ENCODE data around the gene GDF7. TPM values are rescaled to one million over a fixed set of nuclear protein-coding genes. Genes with fewer than 3 reads are reported as not detected.
A peak's percentile ranks its signal among the peaks of the same experiment; 100 is the strongest.

Gene GDF7
- total and polyA plus RNA-seq, 2 experiments from 2014 or later: 0.24 to 0.37 TPM

GRCh38 chr2:20669562-20670314 lies 2.8 kb downstream of the GDF7 start:
- no peaks in the 10 kb centered on the region for H3K36me3 ChIP-seq (replicated peaks; ENCODE audit: insufficient read depth, low read depth)

GRCh38 chr2:20670315-20671035 lies 3.5 kb downstream of the GDF7 start:
- no peaks in the 10 kb centered on the region for H3K79me2 ChIP-seq
- H3K4me1 ChIP-seq (ENCODE audit: insufficient read depth): peaks cover 23% of the 10 kb centered on the region
- peak overlapping the region; percentile 49 for H2AFZ ChIP-seq
- DNase-seq (ENCODE audit: low spot score): no peak
- H3K36me3 ChIP-seq (replicated peaks; ENCODE audit: insufficient read depth, low read depth): no peaks in the 10 kb centered on the region
- H3K9me2 ChIP-seq (replicated peaks; ENCODE audit: insufficient read depth): no peaks in the 10 kb centered on the region
- no peak overlapping the region for H3K4me3 ChIP-seq
- H3K27ac ChIP-seq: no peak overlapping the region
- no peaks in the 10 kb centered on the region for H4K20me1 ChIP-seq (ENCODE audit: insufficient read depth, poor library complexity, severe bottlenecking)
- peaks cover 84% of the 10 kb centered on the region for H3K27me3 ChIP-seq
- TF ChIP-seq EZH2 (IDR thresholded peaks at IDR 0.05; ENCODE audit: borderline replicate concordance): peak; percentile 93
- peak; percentile 22 for TF ChIP-seq EZH2phosphoT487 (IDR thresholded peaks at IDR 0.05; ENCODE audit: low read depth, severe bottlenecking, unreplicated experiment)
- TF ChIP-seq, protein P1, sequence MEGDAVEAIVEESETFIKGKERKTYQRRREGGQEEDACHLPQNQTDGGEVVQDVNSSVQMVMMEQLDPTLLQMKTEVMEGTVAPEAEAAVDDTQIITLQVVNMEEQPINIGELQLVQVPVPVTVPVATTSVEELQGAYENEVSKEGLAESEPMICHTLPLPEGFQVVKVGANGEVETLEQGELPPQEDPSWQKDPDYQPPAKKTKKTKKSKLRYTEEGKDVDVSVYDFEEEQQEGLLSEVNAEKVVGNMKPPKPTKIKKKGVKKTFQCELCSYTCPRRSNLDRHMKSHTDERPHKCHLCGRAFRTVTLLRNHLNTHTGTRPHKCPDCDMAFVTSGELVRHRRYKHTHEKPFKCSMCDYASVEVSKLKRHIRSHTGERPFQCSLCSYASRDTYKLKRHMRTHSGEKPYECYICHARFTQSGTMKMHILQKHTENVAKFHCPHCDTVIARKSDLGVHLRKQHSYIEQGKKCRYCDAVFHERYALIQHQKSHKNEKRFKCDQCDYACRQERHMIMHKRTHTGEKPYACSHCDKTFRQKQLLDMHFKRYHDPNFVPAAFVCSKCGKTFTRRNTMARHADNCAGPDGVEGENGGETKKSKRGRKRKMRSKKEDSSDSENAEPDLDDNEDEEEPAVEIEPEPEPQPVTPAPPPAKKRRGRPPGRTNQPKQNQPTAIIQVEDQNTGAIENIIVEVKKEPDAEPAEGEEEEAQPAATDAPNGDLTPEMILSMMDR (IDR thresholded peaks at IDR 0.05; ENCODE audit: poor library complexity): no peak
- peak overlapping the region; percentile 66 for H3K4me2 ChIP-seq
- WGBS (ENCODE audit: low lambda C conversion rate, missing lambda C conversion rate): 14% methylated on average over 55 of the region's 83 CpGs
- H3K9me3 ChIP-seq (ENCODE audit: low read depth): no peaks in the 10 kb centered on the region

More at GRCh38 chr2:20669562-20670314, 2.8 kb downstream of the GDF7 start:
- no peaks in the 10 kb centered on the region for H3K9me2 ChIP-seq (replicated peaks; ENCODE audit: insufficient read depth)
- H3K9me3 ChIP-seq (ENCODE audit: low read depth): no peaks in the 10 kb centered on the region
- no peak overlapping the region for H3K4me3 ChIP-seq
- H3K4me2 ChIP-seq: peak overlapping the region; percentile 66
- H3K27me3 ChIP-seq: peaks cover 91% of the 10 kb centered on the region
- no peaks in the 10 kb centered on the region for H4K20me1 ChIP-seq (ENCODE audit: insufficient read depth, poor library complexity, severe bottlenecking)
- peaks cover 19% of the 10 kb centered on the region for H3K4me1 ChIP-seq (ENCODE audit: insufficient read depth)
- no peaks in the 10 kb centered on the region for H3K79me2 ChIP-seq
- H3K27ac ChIP-seq: no peak overlapping the region
- no peak for DNase-seq (ENCODE audit: low spot score)
- peak overlapping the region; percentile 49 for H2AFZ ChIP-seq
- 17% methylated on average over 38 of the region's 45 CpGs for WGBS (ENCODE audit: low lambda C conversion rate, missing lambda C conversion rate)
- TF ChIP-seq EZH2 (IDR thresholded peaks at IDR 0.05; ENCODE audit: borderline replicate concordance): no peak

DNA sequence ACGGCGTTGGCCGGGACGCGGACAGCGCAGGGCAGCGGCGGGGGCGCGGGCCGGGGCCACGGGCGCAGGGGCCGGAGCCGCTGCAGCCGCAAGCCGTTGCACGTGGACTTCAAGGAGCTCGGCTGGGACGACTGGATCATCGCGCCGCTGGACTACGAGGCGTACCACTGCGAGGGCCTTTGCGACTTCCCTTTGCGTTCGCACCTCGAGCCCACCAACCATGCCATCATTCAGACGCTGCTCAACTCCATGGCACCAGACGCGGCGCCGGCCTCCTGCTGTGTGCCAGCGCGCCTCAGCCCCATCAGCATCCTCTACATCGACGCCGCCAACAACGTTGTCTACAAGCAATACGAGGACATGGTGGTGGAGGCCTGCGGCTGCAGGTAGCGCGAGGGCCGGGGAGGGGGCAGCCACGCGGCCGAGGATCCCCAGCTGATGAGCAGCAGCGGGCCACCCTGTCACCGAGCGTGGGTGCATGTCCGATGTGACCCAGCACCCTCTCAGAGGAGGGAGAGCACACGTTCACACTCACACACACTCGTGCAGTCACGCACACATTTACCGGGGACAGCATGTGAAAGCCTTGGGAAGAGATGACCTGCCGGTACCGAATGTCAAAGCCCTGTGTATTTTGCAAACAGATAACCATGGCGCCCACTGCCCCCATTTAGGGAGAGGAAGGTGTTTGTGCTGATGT lies 4.2 kb downstream of the GDF7 start:
- Histone ChIP-seq H4K20me1 (ENCODE audit: insufficient read depth, poor library complexity, severe bottlenecking) (no peaks in the 10 kb centered on the region), H3K36me3 (replicated peaks; ENCODE audit: insufficient read depth, low read depth) (no peaks in the 10 kb centered on the region), H3K27me3 (peaks cover 76% of the 10 kb centered on the region), H3K4me3 (no peak overlapping the region), H3K27ac (no peak overlapping the region), H3K9me2 (replicated peaks; ENCODE audit: insufficient read depth) (no peaks in the 10 kb centered on the region), H2AFZ (peak overlapping the region; percentile 49), H3K4me2 (peak overlapping the region; percentile 66), H3K79me2 (no peaks in the 10 kb centered on the region), H3K9me3 (ENCODE audit: low read depth) (no peaks in the 10 kb centered on the region), H3K4me1 (ENCODE audit: insufficient read depth) (peaks cover 29% of the 10 kb centered on the region)
- DNase-seq (ENCODE audit: low spot score): no peak
- 12% methylated on average over 36 of the region's 60 CpGs for WGBS (ENCODE audit: low lambda C conversion rate, missing lambda C conversion rate)
- TF ChIP-seq EZH2phosphoT487 (IDR thresholded peaks at IDR 0.05; ENCODE audit: low read depth, severe bottlenecking, unreplicated experiment) (peak; percentile 42), EZH2 (IDR thresholded peaks at IDR 0.05; ENCODE audit: borderline replicate concordance) (peak; percentile 92)
- TF ChIP-seq, protein P1 (IDR thresholded peaks at IDR 0.05; ENCODE audit: poor library complexity): no peak

All from hepatocyte (in vitro differentiated cells).